Transverse colon (tissue), 4 donors: Measurements from ENCODE around the gene CFAP46. TPM values are rescaled to one million over a fixed set of nuclear protein-coding genes. Genes with fewer than 3 reads are reported as not detected.

Experiments
- DNase-seq: peaks from one replicate; pipeline ENCODE4 v3.0.0-alpha.2; 2019
- H3K27ac ChIP-seq, 4 donors: fragments of 200-600 bp; sonication (generic); 2 replicates each; pipeline ENCODE4 v1.5.1; 2016 to 2018; ENCODE audit warnings: inconsistent platforms in 4 of 4
- H3K27me3 ChIP-seq: fragments of 200-600 bp; sonication (generic); 2 replicates; pipeline ENCODE4 v1.5.1; 2017; ENCODE audit warnings: inconsistent platforms
- H3K36me3 ChIP-seq, 4 donors: fragments of 200-600 bp; sonication (generic); 2 replicates each; pipeline ENCODE4 v1.5.1; 2017 to 2019; ENCODE audit warnings: inconsistent platforms in 4 of 4
- H3K4me1 ChIP-seq, 4 donors: fragments of 200-600 bp; sonication (generic); 2 replicates each; pipeline ENCODE4 v1.5.1; 2017 to 2020; ENCODE audit warnings: inconsistent platforms in 4 of 4
- H3K4me3 ChIP-seq, 4 donors: fragments of 200-600 bp; sonication (generic); 1 replicate in 1 of 4; 2 replicates in 3 of 4; pipeline versions ENCODE4 v1.5.1 to v1.6.1; 2017 to 2019; ENCODE audit warnings: inconsistent platforms in 4 of 4
- H3K9me3 ChIP-seq, 2 donors: fragments of 200-600 bp; sonication (generic); 2 replicates each; pipeline ENCODE4 v1.5.1; 2017 to 2019; ENCODE audit warnings: inconsistent platforms in 2 of 2
- EP300 ChIP-seq: sonication (generic); formaldehyde crosslinking; IDR thresholded peaks from one replicate; pipeline ENCODE4 v1.6.1; 2017; ENCODE audit warnings: antibody characterized with exemption, low read depth
- POLR2A ChIP-seq: fragments of 450-650 bp; IDR thresholded peaks from one replicate; pipeline ENCODE4 v1.6.1; 2016; ENCODE audit warnings: antibody characterized with exemption, mild to moderate bottlenecking, moderate library complexity
- POLR2AphosphoS5 ChIP-seq, 3 donors: sonication (generic); formaldehyde crosslinking; IDR thresholded peaks; one replicate each; pipeline ENCODE4 v1.6.1; 2016; ENCODE audit warnings: antibody characterized with exemption in 3 of 3
- WGBS, 2 donors: methylation state at CpG; one replicate each; pipeline ENCODE4 v1.1.5; 2018; ENCODE audit warnings: low coverage in 1 of 2; 5-methylcytosine and 5-hydroxymethylcytosine counted together
- in situ Hi-C, 4 donors: fragments of 200-750 bp; cut with MboI; loops; one replicate each; pipeline versions ENCODE4 v1.15.0 to v1.15.1; 2017; ENCODE audit warnings: low sequenced_read_pairs in 3 of 4, low pct_ligation_motif_present in 1 of 4, low pct_unique_long_range_greater_than_20kb in 1 of 4
- intact Hi-C: fragments of 100-400 bp; cut with DNase I; formaldehyde crosslinking; loops from one replicate; pipeline ENCODE4 v1.15.1; 2023; ENCODE audit warnings: low total_unique reads
- total RNA-seq, 4 donors: library from RNA; depleted of rRNA; stranded (reverse); fragments of >200 nt; gene quantifications; one replicate each; pipeline ENCODE4 v1.1.0, GENCODE V29; 2016
- TF ChIP-seq, protein P1 (sequence below), 5 experiments: fragments of 200-600 bp in 3 of 5; fragments of 450-650 bp in 2 of 5; sonication (generic) in 3 of 5; IDR thresholded peaks; 1 replicate in 2 of 5; 2 replicates in 3 of 5; pipeline ENCODE4 v1.5.1; 2016 to 2017; ENCODE audit warnings: antibody characterized with exemption in 5 of 5, inconsistent platforms in 3 of 5, mild to moderate bottlenecking in 2 of 5, moderate library complexity in 1 of 5

The CFAP46 gene
- total RNA-seq, 4 donors from 2014 or later, result not detected

DNA sequence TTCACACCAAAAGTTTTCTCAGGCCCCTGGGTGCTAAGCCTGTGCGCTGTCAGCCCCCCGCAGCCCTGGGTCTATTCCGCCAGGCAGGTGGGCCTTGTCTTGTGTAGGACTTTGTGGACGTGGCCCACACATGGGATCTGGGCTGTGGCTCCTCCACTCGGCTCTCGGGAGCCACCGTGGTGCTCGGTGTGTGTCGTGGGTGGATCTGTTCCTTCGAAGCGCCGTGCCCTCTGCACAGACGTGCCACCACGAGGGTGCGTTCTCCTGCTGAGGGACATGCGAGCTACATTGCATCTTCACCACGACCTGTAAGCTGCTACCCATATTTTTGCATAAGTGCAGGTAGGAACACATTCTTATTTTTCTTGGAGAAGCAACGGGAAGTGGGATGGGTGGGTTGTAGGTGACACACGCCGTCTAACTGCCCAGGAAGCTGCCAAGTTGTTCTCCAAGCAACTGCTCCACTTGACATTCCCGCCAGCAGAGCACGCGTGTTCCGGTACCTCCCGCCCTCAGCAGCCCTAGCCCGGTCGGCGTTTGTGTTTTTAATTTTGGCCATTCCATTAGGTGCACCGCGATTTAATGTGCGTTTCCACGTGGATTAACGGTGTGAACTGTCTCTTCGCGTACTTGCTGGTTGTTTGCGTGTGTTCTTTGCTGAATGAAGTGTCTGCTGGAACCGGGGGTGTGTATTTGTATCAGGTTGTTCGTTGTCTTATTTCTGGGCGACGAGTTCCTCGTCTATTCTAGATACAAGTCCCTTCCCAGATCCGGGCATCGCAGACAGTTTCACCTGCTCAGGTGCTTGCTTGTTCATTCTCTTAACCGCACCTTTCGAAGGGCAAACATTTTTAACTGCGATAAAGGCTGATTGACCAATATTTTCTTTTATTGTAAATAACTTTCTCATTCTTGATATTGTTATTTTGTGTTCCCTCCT, 47.4 kb upstream of the CFAP46 start:
- TF ChIP-seq POLR2A (no peak), POLR2AphosphoS5 (IDR thresholded peaks at IDR 0.05) (no peak)
- TF ChIP-seq, protein P1, sequence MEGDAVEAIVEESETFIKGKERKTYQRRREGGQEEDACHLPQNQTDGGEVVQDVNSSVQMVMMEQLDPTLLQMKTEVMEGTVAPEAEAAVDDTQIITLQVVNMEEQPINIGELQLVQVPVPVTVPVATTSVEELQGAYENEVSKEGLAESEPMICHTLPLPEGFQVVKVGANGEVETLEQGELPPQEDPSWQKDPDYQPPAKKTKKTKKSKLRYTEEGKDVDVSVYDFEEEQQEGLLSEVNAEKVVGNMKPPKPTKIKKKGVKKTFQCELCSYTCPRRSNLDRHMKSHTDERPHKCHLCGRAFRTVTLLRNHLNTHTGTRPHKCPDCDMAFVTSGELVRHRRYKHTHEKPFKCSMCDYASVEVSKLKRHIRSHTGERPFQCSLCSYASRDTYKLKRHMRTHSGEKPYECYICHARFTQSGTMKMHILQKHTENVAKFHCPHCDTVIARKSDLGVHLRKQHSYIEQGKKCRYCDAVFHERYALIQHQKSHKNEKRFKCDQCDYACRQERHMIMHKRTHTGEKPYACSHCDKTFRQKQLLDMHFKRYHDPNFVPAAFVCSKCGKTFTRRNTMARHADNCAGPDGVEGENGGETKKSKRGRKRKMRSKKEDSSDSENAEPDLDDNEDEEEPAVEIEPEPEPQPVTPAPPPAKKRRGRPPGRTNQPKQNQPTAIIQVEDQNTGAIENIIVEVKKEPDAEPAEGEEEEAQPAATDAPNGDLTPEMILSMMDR (IDR thresholded peaks at IDR 0.05), result no peak
- Histone ChIP-seq H3K4me3 (no peak overlapping the region), H3K4me1 (no peaks in the 10 kb centered on the region), H3K27ac (no peak overlapping the region), H3K36me3 (no peaks in the 10 kb centered on the region), H3K27me3 (peaks cover 9% of the 10 kb centered on the region), H3K9me3 (no peaks in the 10 kb centered on the region)
- WGBS, 2 donors, result 83 to 87% methylated on average over 21 to 46 of the region's 46 CpGs
- in situ Hi-C loops (no loop called here), intact Hi-C loops (no loop called here)
- DNase-seq, result no peak

DNA sequence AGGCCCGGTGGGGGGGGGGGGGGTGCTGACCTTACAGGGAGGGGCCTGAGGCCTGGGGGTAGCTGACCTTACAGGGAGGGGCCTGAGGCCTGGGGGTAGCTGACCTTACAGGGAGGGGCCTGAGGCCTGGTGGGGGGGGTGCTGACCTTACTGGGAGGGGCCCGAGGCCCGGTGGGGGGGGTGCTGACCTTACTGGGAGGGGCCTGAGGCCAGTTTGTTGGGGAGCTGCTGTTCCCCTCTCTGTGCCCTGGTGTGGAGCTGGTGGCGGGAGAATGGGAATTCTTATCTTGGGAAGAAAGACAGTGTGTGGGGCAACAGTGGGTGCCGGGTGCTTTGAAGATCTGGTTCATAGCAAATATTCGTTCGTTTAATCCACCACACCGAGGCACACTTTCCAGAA, 46.6 kb upstream of the CFAP46 start:
- Histone ChIP-seq H3K4me3 (no peak overlapping the region), H3K4me1 (no peaks in the 10 kb centered on the region), H3K27ac (no peak overlapping the region), H3K27me3 (peaks cover 11% of the 10 kb centered on the region), H3K36me3 (no peaks in the 10 kb centered on the region), H3K9me3 (no peaks in the 10 kb centered on the region)
- WGBS, 2 donors, result 91% methylated on average over 5 of the region's 8 CpGs; no CpG with 5 or more reads in 1 of the 2 donors
- intact Hi-C loops, result no loop called here
- TF ChIP-seq POLR2AphosphoS5 (IDR thresholded peaks at IDR 0.05) (no peak), EP300 (no peak), POLR2A (no peak)
- TF ChIP-seq, protein P1 (IDR thresholded peaks at IDR 0.05), result no peak
- no peak for DNase-seq
- in situ Hi-C loops, result no loop called here

DNA sequence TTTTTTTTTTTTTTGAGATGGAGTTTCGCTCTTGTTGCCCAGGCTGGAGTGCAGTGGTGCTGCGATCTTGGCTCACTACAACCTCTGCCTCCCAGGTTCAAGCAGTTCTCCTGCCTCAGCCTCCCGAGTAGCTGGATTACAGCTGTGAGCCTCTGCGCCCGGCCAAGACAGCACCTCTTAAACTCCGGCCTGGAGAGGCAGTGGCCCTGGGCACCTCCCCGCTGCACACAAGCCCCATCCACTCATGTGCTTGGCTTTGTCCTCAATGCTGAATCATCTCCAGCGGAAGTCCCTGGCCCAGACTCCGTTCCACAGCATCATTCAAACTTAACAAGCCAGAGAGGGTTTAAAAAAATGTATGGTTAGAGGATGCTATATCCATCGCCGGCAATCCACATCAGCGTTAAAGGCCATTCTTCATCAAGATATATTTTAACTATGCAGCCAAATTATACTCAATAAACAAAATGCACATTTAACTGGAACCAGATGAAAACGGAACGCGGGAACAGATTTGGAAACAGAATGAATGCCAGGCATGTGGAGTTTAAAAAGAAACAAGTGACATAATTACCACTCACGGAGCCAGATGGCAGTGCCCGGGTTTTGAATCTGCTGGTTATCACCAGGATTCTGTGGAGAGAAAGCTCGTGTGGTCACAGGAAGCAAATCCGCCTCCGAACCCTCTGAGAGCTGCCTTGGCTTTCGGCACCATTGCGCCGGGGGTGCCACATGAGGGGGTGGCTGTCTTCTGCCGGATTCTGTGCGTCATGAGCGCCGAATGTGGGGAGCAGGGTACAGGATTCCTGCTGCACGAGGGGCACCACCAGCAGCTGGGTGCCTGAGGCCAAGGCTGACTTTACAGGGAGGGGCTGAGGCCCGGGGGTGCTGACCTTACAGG, 45.6 kb upstream of the CFAP46 start:
- no peak overlapping the region for H3K4me3 ChIP-seq
- H3K27me3 ChIP-seq, result peaks cover 11% of the 10 kb centered on the region
- intact Hi-C loops (no loop called here), in situ Hi-C loops (no loop called here)
- H3K9me3 ChIP-seq, result no peaks in the 10 kb centered on the region
- no peaks in the 10 kb centered on the region for H3K36me3 ChIP-seq
- no peak overlapping the region for H3K27ac ChIP-seq
- 62 to 74% methylated on average over 10 to 29 of the region's 29 CpGs for WGBS, 2 donors
- no peak for DNase-seq
- H3K4me1 ChIP-seq, result no peaks in the 10 kb centered on the region
- TF ChIP-seq POLR2AphosphoS5 (IDR thresholded peaks at IDR 0.05), result no peak
- TF ChIP-seq, protein P1 (IDR thresholded peaks at IDR 0.05), result no peak
- no peak for TF ChIP-seq POLR2A
- no peak for TF ChIP-seq EP300

DNA sequence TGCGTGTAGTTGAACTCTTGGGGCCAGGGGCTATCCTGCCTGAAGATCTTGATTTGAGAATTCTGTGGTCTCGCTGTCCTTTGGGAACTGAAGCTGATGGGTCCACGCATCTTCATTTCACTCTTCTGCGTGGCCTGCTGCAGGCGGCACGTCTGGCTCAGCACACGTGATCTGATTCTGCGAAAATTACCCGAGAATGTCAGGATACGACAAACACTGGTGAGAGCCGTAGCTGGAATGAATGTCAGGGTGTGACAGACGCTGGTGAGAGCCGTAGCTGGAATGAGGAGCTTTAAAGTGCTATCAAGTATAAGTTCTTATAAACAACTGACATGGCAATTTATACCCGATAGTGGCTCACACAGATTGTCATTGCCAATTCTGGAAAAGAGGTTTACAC, 44.6 kb upstream of the CFAP46 start:
- no peak for DNase-seq
- WGBS, 2 donors, result 72 to 77% methylated on average over 11 to 14 of the region's 14 CpGs
- intact Hi-C loops, result no loop called here
- Histone ChIP-seq H3K4me1 (no peaks in the 10 kb centered on the region), H3K36me3 (no peaks in the 10 kb centered on the region), H3K27ac (no peak overlapping the region), H3K4me3 (no peak overlapping the region), H3K27me3 (peaks cover 11% of the 10 kb centered on the region), H3K9me3 (no peaks in the 10 kb centered on the region)
- TF ChIP-seq, protein P1 (IDR thresholded peaks at IDR 0.05), result no peak
- TF ChIP-seq EP300 (no peak), POLR2A (no peak), POLR2AphosphoS5 (IDR thresholded peaks at IDR 0.05) (no peak)
- in situ Hi-C loops, result no loop called here
